NT2/D1 (cell line): ENCODE measurements around the gene FBRSL1.

Experiments used
- SUZ12 ChIP-seq: IDR thresholded peaks from 2 replicates; pipeline ENCODE4 v1.6.1; 2011; ENCODE audit not compliant: insufficient read length, insufficient read depth; ENCODE audit errors: extremely low read depth
- YY1 ChIP-seq: IDR thresholded peaks from 2 replicates; pipeline ENCODE4 v1.6.1; 2011; ENCODE audit not compliant: insufficient read length, insufficient read depth
- ZNF274 ChIP-seq: IDR thresholded peaks from 2 replicates; pipeline ENCODE4 v1.6.1; 2011; ENCODE audit warnings: mild to moderate bottlenecking, low read depth, low read length

DNA sequence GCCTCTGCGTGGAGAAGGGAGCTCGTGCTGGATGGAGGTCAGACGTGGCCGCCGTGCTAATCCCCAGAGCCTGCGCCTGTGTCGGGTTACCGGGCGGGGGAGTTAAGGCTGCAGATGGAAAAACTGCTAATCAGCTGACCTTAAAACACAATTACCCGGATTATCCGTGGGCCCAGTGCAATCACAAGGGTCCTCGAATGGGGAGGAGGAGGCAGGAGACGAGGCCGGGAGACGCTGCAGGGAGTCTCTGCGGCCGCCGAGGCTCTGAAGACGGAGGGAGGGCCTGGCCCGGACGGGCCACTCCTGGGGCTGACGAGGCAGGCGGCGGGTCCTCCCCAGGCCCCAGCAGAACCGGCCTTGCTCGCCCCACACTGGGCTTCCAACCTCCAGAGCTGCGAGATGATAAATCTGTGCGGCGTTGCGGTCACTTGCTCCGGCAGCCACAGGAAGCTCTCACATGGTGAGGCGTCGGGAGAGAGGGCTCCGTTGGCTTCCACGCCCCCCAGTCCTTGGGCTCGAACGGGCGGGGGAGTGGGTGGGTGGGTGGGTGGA lies 32.9 kb upstream of the FBRSL1 start:
- TF ChIP-seq ZNF274 = no peak
- no peak for TF ChIP-seq YY1
- no peak for TF ChIP-seq SUZ12
